Breast epithelium (tissue), 4 donors: Measurements from ENCODE around the gene AKR1C4. TPM values are rescaled to one million over a fixed set of nuclear protein-coding genes. Genes with fewer than 3 reads are reported as not detected.

ENCODE experiments used
- DNase-seq, 2 donors: peaks; one replicate each; pipeline ENCODE4 v3.0.0-alpha.2; 2019; ENCODE audit warnings: low spot score in 2 of 2
- H3K27ac ChIP-seq, 2 donors: fragments of 200-600 bp; sonication (generic) in 1 of 2; one replicate each; pipeline ENCODE4 v1.5.1; 2016 to 2019; ENCODE audit warnings: mild to moderate bottlenecking in 1 of 2
- H3K27me3 ChIP-seq, 2 donors: fragments of 200-600 bp; sonication (generic) in 1 of 2; one replicate each; pipeline versions ENCODE4 v1.5.1 to v1.6.0; 2017 to 2019; ENCODE audit warnings: control low read depth in 1 of 2, mild to moderate bottlenecking in 1 of 2
- H3K36me3 ChIP-seq: fragments of 200-600 bp; one replicate; pipeline ENCODE4 v1.5.1; 2019
- H3K4me1 ChIP-seq, 2 donors: fragments of 200-600 bp; sonication (generic); one replicate each; pipeline ENCODE4 v1.5.1; 2016 to 2019; ENCODE audit warnings: control low read depth in 1 of 2
- H3K4me3 ChIP-seq, 3 donors: fragments of 200-600 bp; sonication (generic); 1 replicate in 2 of 3; 2 replicates in 1 of 3; pipeline ENCODE4 v1.5.1; 2016 to 2019; ENCODE audit warnings: mild to moderate bottlenecking in 3 of 3, moderate library complexity in 2 of 3
- H3K9me3 ChIP-seq, 2 donors: fragments of 200-600 bp; sonication (generic) in 1 of 2; one replicate each; pipeline ENCODE4 v1.5.1; 2016 to 2019; ENCODE audit warnings: control low read depth in 1 of 2
- CTCF ChIP-seq, 3 donors: fragments of 450-650 bp; IDR thresholded peaks; one replicate each; pipeline ENCODE4 v1.5.1; 2016 to 2017; ENCODE audit warnings: antibody characterized with exemption in 3 of 3, mild to moderate bottlenecking in 3 of 3, moderate library complexity in 3 of 3
- POLR2A ChIP-seq: fragments of 450-650 bp; IDR thresholded peaks from one replicate; pipeline ENCODE4 v1.6.1; 2016; ENCODE audit warnings: antibody characterized with exemption, mild to moderate bottlenecking, moderate library complexity
- POLR2AphosphoS5 ChIP-seq, 3 donors: sonication (generic); formaldehyde crosslinking; IDR thresholded peaks; one replicate each; pipeline ENCODE4 v1.6.1; 2017; ENCODE audit warnings: antibody characterized with exemption in 3 of 3
- intact Hi-C: fragments of 100-400 bp; cut with DNase I; formaldehyde crosslinking; loops from one replicate; pipeline ENCODE4 v1.15.1; 2023; ENCODE audit warnings: low total_unique reads
- total RNA-seq, 3 donors: library from RNA; depleted of rRNA; stranded (reverse); fragments of >200 nt; gene quantifications; one replicate each; pipeline ENCODE4 v1.1.0, GENCODE V29; 2016

Gene AKR1C4
- total RNA-seq, 3 donors from 2014 or later: not detected

DNA sequence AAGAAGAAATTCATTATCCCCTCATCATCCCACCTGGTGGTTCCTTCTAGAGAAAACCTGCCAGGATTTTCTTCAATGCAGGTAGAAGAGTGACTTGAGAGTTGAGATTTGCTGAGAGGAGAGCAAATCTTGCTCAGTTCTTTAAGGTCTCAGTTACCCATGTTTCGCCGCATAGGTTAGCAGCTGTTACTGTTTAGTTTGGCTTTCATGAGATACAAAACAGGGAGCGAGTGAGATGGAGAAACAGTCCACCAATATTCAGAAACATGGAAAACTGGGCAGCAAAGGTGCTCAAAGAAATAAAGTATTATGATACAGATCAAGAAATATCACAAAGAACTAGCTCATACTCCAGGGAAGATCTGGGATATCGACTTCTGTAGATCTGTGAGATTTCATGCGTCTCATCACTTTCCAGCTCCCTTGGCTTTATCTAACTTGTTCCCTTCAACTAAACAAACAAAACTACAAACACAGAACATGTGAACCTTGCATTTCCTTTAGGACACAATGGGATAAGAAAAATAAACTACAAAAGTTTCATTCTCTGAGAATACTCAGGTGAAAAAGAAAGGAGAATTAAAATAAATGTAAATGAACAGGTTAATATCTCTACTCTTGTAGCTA is 63.4 kb downstream of the AKR1C4 start:
- H3K27me3 ChIP-seq: no peaks in the 10 kb centered on the region
- intact Hi-C loops: no loop called here
- no peaks in the 10 kb centered on the region for H3K4me1 ChIP-seq

DNA sequence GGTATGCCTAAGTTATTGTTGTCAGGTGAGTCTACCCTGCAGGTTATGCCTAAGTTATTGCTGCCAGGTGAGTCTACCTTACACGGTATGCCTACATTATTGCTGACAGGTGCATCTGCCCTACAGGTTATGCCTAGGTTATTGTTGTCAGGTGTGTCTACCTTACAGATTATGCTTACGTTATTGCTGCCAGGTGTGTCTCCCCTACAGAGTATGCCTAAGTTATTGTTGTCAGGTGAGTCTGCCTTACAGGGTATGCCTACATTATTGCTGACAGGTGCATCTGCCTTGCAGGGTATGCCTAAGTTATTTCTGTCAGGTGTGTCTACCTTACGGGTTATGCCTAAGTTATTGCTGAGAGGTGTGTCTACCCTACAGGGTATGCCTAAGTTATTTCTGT is 64.2 kb downstream of the AKR1C4 start:
- H3K4me1 ChIP-seq: no peaks in the 10 kb centered on the region
- H3K27ac ChIP-seq: no peak overlapping the region
- H3K27me3 ChIP-seq: no peaks in the 10 kb centered on the region
- H3K36me3 ChIP-seq: no peaks in the 10 kb centered on the region
- TF ChIP-seq POLR2A (no peak), POLR2AphosphoS5 (IDR thresholded peaks at IDR 0.05) (no peak)
- intact Hi-C loops: no loop called here
- H3K9me3 ChIP-seq: peaks cover 0 to 3% of the 10 kb centered on the region in 2 donors
- H3K4me3 ChIP-seq: no peak overlapping the region
- no peak for DNase-seq

More for the DNA sequence above, 63.4 kb downstream of the AKR1C4 start:
- Histone ChIP-seq H3K4me3 (no peak overlapping the region), H3K9me3 (peaks cover 0 to 3% of the 10 kb centered on the region in 2 donors), H3K27ac (no peak overlapping the region), H3K36me3 (no peaks in the 10 kb centered on the region)
- no peak for TF ChIP-seq CTCF (IDR thresholded peaks at IDR 0.05)
- no peak for TF ChIP-seq POLR2A
- no peak for TF ChIP-seq POLR2AphosphoS5 (IDR thresholded peaks at IDR 0.05)
- DNase-seq: no peak

GRCh38 chr10:5265139-5265538 is 68.5 kb downstream of the AKR1C4 start:
- no peak overlapping the region for H3K4me3 ChIP-seq
- H3K27me3 ChIP-seq: no peaks in the 10 kb centered on the region
- TF ChIP-seq POLR2AphosphoS5 (IDR thresholded peaks at IDR 0.05) (no peak), POLR2A (no peak), CTCF (IDR thresholded peaks at IDR 0.05) (no peak)
- H3K36me3 ChIP-seq: no peaks in the 10 kb centered on the region
- no peak overlapping the region for H3K27ac ChIP-seq
- H3K4me1 ChIP-seq: no peaks in the 10 kb centered on the region
- peaks cover 6 to 17% of the 10 kb centered on the region in 2 donors for H3K9me3 ChIP-seq
- DNase-seq: no peak
- intact Hi-C loops: no loop called here

DNA sequence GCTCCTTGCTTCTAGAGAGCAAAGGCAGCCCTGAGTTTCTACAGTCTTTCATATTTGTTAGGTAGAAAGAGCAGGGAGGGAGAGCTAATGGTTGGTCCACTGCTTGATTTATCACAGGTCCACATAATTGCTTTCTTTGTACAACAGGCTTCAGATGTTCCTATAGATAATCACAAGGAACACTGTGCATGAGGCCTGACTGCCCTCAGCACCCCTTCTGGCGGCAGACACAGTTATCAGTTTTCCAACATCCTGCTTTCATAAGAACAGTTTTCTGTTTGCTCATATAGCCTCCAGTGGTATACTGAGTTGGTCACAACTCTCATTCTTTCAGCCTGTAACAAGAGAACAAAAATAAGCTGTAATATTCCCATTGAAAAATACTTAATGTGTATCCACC is 69.7 kb downstream of the AKR1C4 start:
- intact Hi-C loops: no loop called here
- no peaks in the 10 kb centered on the region for H3K27me3 ChIP-seq
- H3K36me3 ChIP-seq: no peaks in the 10 kb centered on the region
- no peak overlapping the region for H3K27ac ChIP-seq
- H3K4me3 ChIP-seq: no peak overlapping the region
- H3K4me1 ChIP-seq: no peaks in the 10 kb centered on the region
- peaks cover 6 to 17% of the 10 kb centered on the region in 2 donors for H3K9me3 ChIP-seq
- no peak for TF ChIP-seq POLR2A
- no peak for TF ChIP-seq CTCF (IDR thresholded peaks at IDR 0.05)
- TF ChIP-seq POLR2AphosphoS5 (IDR thresholded peaks at IDR 0.05): no peak
- no peak for DNase-seq

GRCh38 chr10:5266804-5267203 is 70.2 kb downstream of the AKR1C4 start:
- no peak overlapping the region for H3K4me3 ChIP-seq
- H3K9me3 ChIP-seq: peaks cover 6 to 17% of the 10 kb centered on the region in 2 donors
- TF ChIP-seq POLR2AphosphoS5 (IDR thresholded peaks at IDR 0.05) (no peak), CTCF (IDR thresholded peaks at IDR 0.05) (no peak)
- no peak overlapping the region for H3K27ac ChIP-seq
- intact Hi-C loops: no loop called here
- H3K36me3 ChIP-seq: no peaks in the 10 kb centered on the region
- no peaks in the 10 kb centered on the region for H3K27me3 ChIP-seq
- no peaks in the 10 kb centered on the region for H3K4me1 ChIP-seq
- no peak for DNase-seq
